HG02884 (cell line): ENCODE data around the gene GNA12.

Source experiments
- ATAC-seq: cut with Tn5 transposase; IDR thresholded peaks from one replicate; pipeline ENCODE4 v1.9.1; 2021; ENCODE audit warnings: mild to moderate bottlenecking, moderate library complexity; ENCODE audit not compliant: unreplicated experiment

Gene GNA12

GRCh38 chr7:2819161-2819953 lies 24.8 kb downstream of the GNA12 start:
- no peak for ATAC-seq

DNA sequence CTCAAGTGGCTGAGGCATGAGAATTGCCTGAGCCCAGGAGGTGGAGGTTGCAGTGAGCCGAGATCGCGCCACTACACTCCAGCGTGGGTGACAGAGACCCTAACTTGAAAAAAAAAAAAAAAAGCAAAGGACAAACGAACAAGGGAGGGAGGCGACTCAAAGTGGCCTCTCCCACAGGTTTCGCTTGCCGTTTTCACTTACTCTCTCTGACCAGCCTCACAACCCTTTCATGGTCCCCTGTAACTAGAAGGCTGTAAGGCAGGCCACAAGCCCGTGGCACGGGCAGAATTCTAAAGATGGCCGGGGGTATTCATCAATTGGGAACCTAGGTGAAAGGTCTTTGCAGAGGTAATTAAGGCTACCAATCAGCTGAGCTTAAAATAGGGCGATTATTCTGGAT lies 25.5 kb downstream of the GNA12 start:
- ATAC-seq = no peak

- no peak for ATAC-seq
Observed at GRCh38 chr7:2818121-2818520, 26.0 kb downstream of the GNA12 start.

GRCh38 chr7:2817456-2817855 lies 26.7 kb downstream of the GNA12 start:
- ATAC-seq = no peak

GRCh38 chr7:2815875-2816245 lies 28.2 kb downstream of the GNA12 start:
- no peak for ATAC-seq

- no peak for ATAC-seq
Observed at GRCh38 chr7:2814946-2815874, 28.9 kb downstream of the GNA12 start.

DNA sequence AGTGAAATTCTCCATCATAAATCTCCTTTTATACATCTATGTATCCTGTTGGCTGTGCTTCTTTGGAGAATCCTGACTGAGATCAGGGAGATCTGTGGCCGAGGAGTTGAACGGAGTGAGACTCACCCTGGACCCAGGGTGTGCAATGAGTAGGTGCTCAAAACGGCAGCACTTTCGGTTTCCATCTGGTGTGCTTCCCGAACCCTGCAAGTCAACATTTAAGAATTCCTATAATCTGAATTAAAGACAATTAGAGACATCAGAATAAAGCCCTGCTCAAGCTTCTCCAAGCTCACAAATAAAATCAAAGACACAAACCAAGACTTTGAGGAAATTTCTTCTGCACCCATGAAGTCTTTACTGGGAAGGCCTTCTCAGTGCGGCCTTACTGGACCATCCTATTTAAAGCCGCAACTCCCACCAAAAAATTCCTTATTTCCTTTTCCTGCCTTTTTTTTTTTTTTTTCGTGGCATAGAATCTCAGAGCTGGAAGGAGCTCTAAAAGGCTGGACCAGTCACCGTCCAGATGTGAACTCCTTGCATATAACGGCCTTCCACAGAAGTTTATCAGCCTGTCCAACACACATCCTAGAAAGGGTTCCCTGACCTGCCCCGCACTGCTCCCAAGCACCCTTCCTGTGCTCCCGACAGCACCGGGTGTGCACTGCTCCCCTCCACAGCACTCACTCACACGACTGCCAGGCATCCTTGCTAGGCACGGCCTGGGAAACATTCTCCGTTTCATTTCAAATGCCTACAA lies 29.7 kb downstream of the GNA12 start:
- ATAC-seq = no peak

DNA sequence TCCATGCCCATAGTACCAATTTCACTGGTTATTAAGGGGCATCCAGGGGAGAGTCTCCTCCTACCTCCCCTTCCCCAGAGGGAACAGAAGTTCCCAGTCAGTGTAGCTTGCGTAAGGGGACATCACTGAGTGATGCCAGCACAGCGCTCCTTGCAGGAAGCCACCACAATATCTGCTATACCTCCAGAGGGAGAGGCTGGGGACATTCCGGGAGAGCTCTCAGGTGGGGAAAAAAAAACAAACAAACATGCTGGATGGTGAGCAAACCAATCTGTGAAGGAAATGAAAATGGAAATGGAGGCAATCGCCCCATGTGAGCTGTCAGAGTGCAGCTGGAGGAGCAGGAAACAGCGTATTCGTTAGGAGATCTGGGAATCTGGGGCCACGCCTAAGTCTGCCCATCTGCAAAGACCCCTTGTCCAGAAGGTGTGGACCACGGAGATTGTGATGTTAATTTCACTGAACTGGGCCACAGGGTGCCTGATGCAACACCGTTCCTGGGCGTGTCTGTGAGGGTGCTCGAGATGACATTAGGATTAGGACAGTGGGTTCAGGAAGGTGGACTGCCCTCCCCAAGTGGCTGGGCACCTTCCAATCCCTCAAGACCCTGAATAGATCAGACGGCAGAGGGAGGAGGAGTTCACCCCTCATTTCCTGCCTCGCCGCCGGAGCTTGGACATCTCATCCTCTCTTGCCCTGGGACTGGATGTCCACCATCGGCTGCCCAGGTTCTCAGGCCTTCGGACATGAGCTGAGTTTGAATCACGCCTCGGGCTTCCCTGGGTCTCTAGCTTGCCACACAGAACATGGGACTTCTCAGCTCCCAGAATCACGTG lies 30.5 kb downstream of the GNA12 start:
- ATAC-seq = no peak

- no peak for ATAC-seq
Observed at GRCh38 chr7:2812831-2813230, 31.3 kb downstream of the GNA12 start.

DNA sequence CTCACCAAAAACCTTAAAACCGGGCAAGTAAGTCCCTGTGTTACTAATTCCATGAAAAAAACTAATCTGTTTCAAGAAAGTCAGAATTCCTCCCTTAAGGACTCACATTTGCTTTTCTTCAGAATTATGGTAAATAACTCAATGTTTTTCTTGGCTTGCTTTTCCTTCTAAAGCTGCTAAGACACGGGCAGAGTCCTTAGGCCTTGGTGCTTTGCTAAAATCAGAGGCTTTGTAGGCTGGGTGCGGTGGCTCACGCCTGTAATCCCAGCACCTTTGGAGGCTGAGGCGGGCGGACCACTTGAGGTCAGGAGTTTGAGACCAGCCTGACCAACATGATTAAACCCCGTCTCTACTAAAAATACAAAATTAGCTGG lies 32.0 kb downstream of the GNA12 start:
- no peak for ATAC-seq

DNA sequence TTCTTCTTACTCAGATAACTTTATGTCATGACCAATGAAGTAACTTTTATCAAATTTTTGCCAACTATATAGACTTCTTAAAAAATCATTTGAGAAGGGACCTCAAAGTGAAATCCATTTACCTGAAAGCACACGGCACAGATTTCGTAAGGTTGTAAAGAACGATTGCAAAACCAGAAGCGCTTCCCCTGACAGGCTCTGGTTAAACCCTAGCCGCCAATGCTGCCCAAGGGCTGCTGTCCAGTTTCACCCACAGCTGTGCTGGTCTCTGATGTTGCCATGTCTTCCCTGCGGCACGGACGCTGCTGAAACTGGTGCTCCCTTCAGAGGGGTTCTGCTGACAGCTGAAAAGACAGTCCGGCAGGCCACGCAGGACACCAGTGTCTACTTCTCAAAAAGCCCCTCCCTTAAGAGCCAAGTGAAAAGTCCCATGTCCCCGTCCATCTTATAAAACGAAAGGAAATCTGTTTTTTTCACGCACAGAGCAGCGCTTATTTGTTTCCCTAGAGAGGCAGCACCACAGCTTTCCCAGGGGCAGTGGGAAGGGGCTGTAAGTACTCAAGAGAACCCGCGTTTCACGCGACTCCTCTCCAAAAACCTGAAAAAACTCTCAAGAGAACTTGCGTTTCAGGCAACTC lies 32.5 kb downstream of the GNA12 start:
- no peak for ATAC-seq

DNA sequence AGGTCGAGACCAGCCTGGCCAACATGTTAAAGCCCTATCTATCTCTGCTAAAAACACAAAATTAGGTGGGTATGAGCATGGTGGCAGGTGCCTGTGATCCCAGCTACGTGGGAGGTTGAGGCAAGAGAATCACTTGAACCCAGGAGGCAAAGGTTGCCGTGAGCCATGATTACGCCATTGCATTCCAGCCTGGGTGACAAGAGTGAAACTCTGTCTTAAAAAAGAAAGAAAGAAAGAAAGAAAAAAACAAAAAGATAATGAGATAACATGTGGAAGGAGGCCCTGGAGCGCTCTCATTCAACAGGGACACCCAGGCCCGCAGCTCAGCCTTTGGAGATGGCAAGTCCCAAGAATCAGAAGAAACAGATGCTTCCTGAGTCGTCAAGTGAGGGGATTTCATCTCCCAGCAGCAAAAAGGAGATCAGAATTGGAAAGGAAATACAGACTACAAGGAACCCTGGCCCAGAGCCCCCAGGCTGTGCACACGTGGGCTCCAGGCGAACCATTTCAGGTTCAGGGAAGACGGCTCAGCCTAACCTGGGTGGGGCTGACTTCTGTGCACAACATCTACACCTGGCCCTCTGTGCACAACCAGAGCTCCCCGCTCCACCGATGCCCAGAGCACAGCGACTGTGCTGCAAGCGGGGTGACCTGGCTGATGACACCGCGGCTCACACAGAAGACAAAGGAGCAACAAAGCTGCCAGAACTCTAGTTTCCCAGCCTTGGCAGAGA lies 33.3 kb downstream of the GNA12 start:
- no peak for ATAC-seq

GRCh38 chr7:2809903-2810625 lies 34.0 kb downstream of the GNA12 start:
- no peak for ATAC-seq

GRCh38 chr7:2808891-2809665 lies 35.0 kb downstream of the GNA12 start:
- ATAC-seq = no peak

DNA sequence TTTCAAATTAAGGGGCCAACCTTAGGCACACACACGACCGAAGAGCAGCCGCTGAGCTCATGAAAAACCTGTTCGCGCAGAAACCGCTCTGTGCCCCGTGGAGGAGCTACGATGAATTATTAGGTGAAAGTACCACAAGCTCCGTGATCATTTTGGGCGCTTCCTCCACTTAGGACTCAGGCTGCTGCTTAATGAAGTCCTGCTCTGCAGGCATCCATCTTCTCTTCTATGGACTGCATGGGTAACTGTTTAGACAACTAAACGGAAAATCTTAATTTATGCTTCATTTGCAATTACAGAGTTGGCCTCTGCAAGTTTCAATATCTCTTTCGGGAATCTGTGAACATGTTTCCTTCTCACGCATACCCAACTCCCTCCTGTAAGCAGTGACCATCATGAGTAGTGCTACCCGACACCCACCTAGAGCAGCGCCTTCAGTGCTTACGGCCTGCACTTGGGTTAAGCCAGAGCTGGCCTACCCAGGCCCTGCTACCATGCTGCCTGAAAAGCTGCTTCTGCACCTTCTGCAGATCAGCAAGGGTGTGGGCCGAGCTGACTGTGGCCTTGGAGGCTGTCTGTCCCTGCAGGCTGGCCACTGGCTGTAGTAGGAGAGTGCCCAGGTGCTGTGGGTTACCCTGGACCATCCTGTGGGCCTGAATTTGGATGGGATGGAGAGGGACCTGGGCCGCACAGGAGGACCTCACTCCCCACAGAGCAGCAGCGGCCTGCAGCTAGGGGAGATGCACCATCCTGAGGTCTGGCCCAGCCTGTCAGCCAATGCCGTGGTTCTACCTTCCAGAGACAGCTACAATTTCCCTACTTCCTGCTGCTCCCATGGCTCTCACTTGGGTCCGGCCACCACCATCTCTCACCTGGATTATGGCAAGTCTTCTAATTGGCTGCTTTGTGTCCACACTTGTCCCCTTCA lies 36.0 kb downstream of the GNA12 start:
- peak; percentile 65 for ATAC-seq

- ATAC-seq = no peak
Observed at GRCh38 chr7:2807460-2807844, 36.7 kb downstream of the GNA12 start.

- no peak for ATAC-seq
Observed at GRCh38 chr7:2806571-2806970, 37.5 kb downstream of the GNA12 start.
